GM23338 (cell line): Measurements from ENCODE around the gene TMPRSS3. TPM values are rescaled to one million over a fixed set of nuclear protein-coding genes. Genes with fewer than 3 reads are reported as not detected.

Source experiments
- ATAC-seq: fragments of 200-7000 bp; cut with Tn5 transposase; 3 replicates; pipeline ENCODE4 v1.9.1; 2020
- DNase-seq: peaks from one replicate; pipeline ENCODE4 v3.0.0-alpha.2; 2015; ENCODE audit warnings: low spot score
- H2AFZ ChIP-seq: fragments of 200-600 bp; sonication (generic); 2 replicates; pipeline ENCODE4 v1.8.0; 2016; ENCODE audit warnings: antibody characterized with exemption, mild to moderate bottlenecking, moderate library complexity
- H3F3A ChIP-seq: fragments of 200-600 bp; sonication (generic); replicated peaks from 2 replicates; pipeline ENCODE4 v1.8.0; 2017; ENCODE audit warnings: antibody characterized with exemption, mixed run types, low read depth
- H3K27ac ChIP-seq: fragments of 200-600 bp; sonication (generic); 2 replicates; pipeline ENCODE4 v1.6.1; 2016; ENCODE audit warnings: low read depth
- H3K27me3 ChIP-seq: fragments of 200-600 bp; sonication (generic); 2 replicates; pipeline ENCODE4 v1.8.0; 2016; ENCODE audit warnings: mild to moderate bottlenecking, mixed run types, moderate library complexity; ENCODE audit not compliant: insufficient read depth
- H3K36me3 ChIP-seq: fragments of 200-600 bp; sonication (generic); 2 replicates; pipeline ENCODE4 v1.8.0; 2016; ENCODE audit warnings: mild to moderate bottlenecking; ENCODE audit not compliant: insufficient read depth
- H3K4me1 ChIP-seq: fragments of 200-600 bp; sonication (generic); 2 replicates; pipeline ENCODE4 v1.8.0; 2016; ENCODE audit warnings: mild to moderate bottlenecking, moderate library complexity; ENCODE audit not compliant: insufficient read depth
- H3K4me2 ChIP-seq: fragments of 200-600 bp; sonication (generic); 2 replicates; pipeline ENCODE4 v1.7.1; 2017; ENCODE audit warnings: mixed run types
- H3K4me3 ChIP-seq: fragments of 200-600 bp; sonication (generic); 2 replicates; pipeline ENCODE4 v1.6.1; 2016; ENCODE audit warnings: mixed run types
- H3K79me2 ChIP-seq: fragments of 200-600 bp; sonication (generic); replicated peaks from 2 replicates; pipeline ENCODE4 v1.8.0; 2017; ENCODE audit warnings: mild to moderate bottlenecking; ENCODE audit not compliant: insufficient read depth
- H3K9me2 ChIP-seq: fragments of 200-600 bp; sonication (generic); 2 replicates; pipeline ENCODE4 v1.8.0; 2017; ENCODE audit not compliant: insufficient read depth
- H4K20me1 ChIP-seq: fragments of 200-600 bp; sonication (generic); replicated peaks from 2 replicates; pipeline ENCODE4 v1.8.0; 2017; ENCODE audit warnings: mild to moderate bottlenecking; ENCODE audit not compliant: insufficient read depth
- H3K27ac Mint-ChIP-seq: 2 replicates; pipeline ENCODE4 v1.8.0; 2020; ENCODE audit warnings: inconsistent platforms, mild to moderate bottlenecking, moderate library complexity, mixed read lengths
- H3K27me3 Mint-ChIP-seq: 3 replicates; pipeline ENCODE4 v1.8.0; 2022; ENCODE audit warnings: low read depth, mild to moderate bottlenecking, moderate library complexity, mixed read lengths, inconsistent platforms; ENCODE audit not compliant: insufficient read depth, poor library complexity
- H3K36me3 Mint-ChIP-seq: 3 replicates; pipeline ENCODE4 v1.8.0; 2021; ENCODE audit warnings: low read depth, mild to moderate bottlenecking, inconsistent platforms, moderate library complexity, mixed read lengths
- H3K4me1 Mint-ChIP-seq: 3 replicates; pipeline ENCODE4 v1.8.0; 2020; ENCODE audit warnings: mild to moderate bottlenecking, inconsistent platforms, mixed read lengths
- H3K4me3 Mint-ChIP-seq: 3 replicates; pipeline ENCODE4 v1.8.0; 2021; ENCODE audit warnings: moderate library complexity, mild to moderate bottlenecking, inconsistent platforms, mixed read lengths
- H3K9me3 Mint-ChIP-seq: 3 replicates; pipeline ENCODE4 v1.8.0; 2020; ENCODE audit warnings: moderate library complexity, mild to moderate bottlenecking, inconsistent platforms, mixed read lengths
- CTCF ChIP-seq, 2 experiments: fragments of 200-600 bp in 1 of 2; sonication (generic) in 1 of 2; conservative IDR thresholded peaks; 2 replicates each; pipeline versions ENCODE4 v1.5.1 to v1.6.1; 2016 to 2017; ENCODE audit warnings: antibody characterized with exemption in 2 of 2, low read depth in 2 of 2, mild to moderate bottlenecking in 2 of 2, moderate library complexity in 1 of 2
- EZH2phosphoT487 ChIP-seq: fragments of 200-600 bp; sonication (generic); IDR thresholded peaks from one replicate; pipeline ENCODE4 v1.8.1; 2018; ENCODE audit warnings: antibody characterized with exemption; ENCODE audit not compliant: unreplicated experiment
- JUNB ChIP-seq: IDR thresholded peaks from one replicate; pipeline ENCODE4 v1.6.1; 2016; ENCODE audit warnings: antibody characterized with exemption; ENCODE audit not compliant: unreplicated experiment
- NANOG ChIP-seq: IDR thresholded peaks from 2 replicates; pipeline ENCODE4 v1.6.1; 2016; ENCODE audit warnings: antibody characterized with exemption, borderline replicate concordance
- ZNF114 ChIP-seq: fragments of 250-450 bp; sonication (Bioruptor Pico); IDR thresholded peaks from 2 replicates; pipeline ENCODE4 v1.5.0; 2020; ENCODE audit warnings: mild to moderate bottlenecking, moderate library complexity
- polyA plus RNA-seq: library from polyadenylated mRNA; unstranded; fragments of >200 nt; fragmentation: Nextera tagmentation; extraction: Ambion mirVana; gene quantifications from 2 replicates; pipeline ENCODE4 v1.2.1, GENCODE V29; 2016
- total RNA-seq: library from RNA; depleted of rRNA; stranded (reverse); fragments of >200 nt; shearing (Covaris generic); gene quantifications from 2 replicates; pipeline ENCODE4 v1.2.3, GENCODE V29; 2014
- TF ChIP-seq, protein P1 (sequence below): IDR thresholded peaks from 2 replicates; pipeline ENCODE4 v1.6.1; 2016; ENCODE audit warnings: antibody characterized with exemption
- TF ChIP-seq, protein P2 (sequence below): IDR thresholded peaks from one replicate; pipeline ENCODE4 v1.6.1; 2018; ENCODE audit warnings: antibody characterized with exemption; ENCODE audit not compliant: unreplicated experiment

The TMPRSS3 gene
- total and polyA plus RNA-seq, 2 experiments from 2014 or later = 0.17 TPM; not detected in 1

DNA sequence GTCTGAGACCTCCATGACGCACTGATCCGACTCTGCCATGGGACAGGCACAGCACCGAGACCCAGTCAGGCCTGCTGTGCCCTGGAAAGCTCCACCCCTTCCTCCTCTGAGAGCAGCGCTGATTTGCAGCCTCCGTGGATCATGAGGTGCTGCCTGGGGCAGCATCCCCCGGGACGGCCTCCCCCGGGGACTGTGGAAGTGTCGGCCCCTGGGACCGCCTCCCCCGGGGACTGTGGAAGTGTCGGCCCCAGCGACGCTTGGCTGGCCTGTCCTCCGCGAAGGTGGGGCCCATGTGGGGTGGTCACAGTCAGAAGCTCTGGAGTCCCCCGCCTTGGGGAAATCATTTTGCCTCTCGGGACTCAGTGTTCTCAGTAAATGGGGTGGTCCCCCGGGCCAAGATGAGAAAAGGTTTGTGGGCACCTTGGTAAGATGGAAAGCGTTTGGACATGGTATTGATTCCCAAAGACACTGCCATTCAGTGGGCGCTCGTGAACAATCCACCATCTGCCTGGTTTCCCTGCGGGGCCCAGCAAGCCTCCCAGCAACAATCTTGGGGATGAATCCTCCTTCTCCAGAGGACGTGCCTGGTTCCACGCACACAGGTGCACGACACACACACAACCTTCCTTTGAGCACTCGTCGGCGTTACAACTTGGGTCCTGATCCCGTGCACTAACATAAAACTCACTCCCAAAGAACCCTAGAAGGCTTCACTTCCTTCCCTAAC, 48.1 kb downstream of the TMPRSS3 start (continued):
- TF ChIP-seq CTCF (conservative IDR thresholded peaks at IDR 0.05; ENCODE audit: low read depth in 2 of 2) = no peak
- TF ChIP-seq, protein P1, sequence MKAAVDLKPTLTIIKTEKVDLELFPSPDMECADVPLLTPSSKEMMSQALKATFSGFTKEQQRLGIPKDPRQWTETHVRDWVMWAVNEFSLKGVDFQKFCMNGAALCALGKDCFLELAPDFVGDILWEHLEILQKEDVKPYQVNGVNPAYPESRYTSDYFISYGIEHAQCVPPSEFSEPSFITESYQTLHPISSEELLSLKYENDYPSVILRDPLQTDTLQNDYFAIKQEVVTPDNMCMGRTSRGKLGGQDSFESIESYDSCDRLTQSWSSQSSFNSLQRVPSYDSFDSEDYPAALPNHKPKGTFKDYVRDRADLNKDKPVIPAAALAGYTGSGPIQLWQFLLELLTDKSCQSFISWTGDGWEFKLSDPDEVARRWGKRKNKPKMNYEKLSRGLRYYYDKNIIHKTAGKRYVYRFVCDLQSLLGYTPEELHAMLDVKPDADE = no peak
- no peak for TF ChIP-seq ZNF114 (CRISPR knock-in tag)
- no peak for TF ChIP-seq EZH2phosphoT487
- TF ChIP-seq, protein P2, sequence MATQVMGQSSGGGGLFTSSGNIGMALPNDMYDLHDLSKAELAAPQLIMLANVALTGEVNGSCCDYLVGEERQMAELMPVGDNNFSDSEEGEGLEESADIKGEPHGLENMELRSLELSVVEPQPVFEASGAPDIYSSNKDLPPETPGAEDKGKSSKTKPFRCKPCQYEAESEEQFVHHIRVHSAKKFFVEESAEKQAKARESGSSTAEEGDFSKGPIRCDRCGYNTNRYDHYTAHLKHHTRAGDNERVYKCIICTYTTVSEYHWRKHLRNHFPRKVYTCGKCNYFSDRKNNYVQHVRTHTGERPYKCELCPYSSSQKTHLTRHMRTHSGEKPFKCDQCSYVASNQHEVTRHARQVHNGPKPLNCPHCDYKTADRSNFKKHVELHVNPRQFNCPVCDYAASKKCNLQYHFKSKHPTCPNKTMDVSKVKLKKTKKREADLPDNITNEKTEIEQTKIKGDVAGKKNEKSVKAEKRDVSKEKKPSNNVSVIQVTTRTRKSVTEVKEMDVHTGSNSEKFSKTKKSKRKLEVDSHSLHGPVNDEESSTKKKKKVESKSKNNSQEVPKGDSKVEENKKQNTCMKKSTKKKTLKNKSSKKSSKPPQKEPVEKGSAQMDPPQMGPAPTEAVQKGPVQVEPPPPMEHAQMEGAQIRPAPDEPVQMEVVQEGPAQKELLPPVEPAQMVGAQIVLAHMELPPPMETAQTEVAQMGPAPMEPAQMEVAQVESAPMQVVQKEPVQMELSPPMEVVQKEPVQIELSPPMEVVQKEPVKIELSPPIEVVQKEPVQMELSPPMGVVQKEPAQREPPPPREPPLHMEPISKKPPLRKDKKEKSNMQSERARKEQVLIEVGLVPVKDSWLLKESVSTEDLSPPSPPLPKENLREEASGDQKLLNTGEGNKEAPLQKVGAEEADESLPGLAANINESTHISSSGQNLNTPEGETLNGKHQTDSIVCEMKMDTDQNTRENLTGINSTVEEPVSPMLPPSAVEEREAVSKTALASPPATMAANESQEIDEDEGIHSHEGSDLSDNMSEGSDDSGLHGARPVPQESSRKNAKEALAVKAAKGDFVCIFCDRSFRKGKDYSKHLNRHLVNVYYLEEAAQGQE = no peak
- no peak for TF ChIP-seq JUNB
- no peak for TF ChIP-seq NANOG

DNA sequence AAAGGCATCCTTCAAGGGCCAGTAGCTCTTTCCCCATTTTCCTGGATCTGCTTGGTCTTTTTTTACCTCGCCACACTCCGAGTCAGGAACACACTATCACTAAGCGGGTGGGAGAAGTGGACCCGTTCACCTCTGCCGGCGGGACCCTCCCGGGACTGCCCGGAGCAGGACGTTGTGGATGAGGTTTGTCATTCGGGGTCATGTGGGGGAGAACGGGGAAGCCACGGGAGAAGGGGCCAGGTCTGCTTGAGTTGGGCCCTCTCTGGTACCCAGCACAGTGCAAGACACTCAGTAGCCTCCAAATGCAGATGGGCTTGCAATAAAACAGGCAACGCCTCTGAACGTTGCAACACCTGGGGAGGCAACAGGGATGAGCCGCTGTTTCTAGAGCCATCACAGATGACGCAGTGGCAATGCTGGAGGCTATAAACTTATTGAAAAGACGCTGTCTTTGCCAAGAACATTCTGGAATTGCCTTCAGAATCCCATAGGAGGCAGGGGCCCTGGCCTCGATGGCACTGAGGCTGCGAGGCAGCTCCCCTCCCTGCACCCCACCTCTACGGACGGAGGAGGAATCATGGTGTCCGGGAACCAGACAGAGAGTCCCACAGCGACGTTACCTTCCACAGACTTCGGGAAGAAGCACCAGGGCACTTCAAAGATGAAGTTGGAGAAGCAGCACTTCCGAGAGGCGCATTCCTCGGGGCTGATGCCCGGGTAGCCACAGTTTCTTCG, 48.8 kb downstream of the TMPRSS3 start:
- no peaks in the 10 kb centered on the region for H3K79me2 ChIP-seq
- H3K9me2 ChIP-seq = no peaks in the 10 kb centered on the region
- H3F3A ChIP-seq = no peaks in the 10 kb centered on the region
- H3K4me1 Mint-ChIP-seq = no peaks in the 10 kb centered on the region; the same call in 2 of the 3 replicates
- ATAC-seq = no peak
- H3K27ac ChIP-seq = no peak overlapping the region
- H3K36me3 ChIP-seq = no peaks in the 10 kb centered on the region
- H2AFZ ChIP-seq = peak overlapping the region; percentile 32; the same call in 1 of the 2 replicates
- H3K4me3 ChIP-seq = no peak overlapping the region
- no peaks in the 10 kb centered on the region for H3K36me3 Mint-ChIP-seq
- no peaks in the 10 kb centered on the region for H3K4me1 ChIP-seq
- H3K27me3 ChIP-seq = no peaks in the 10 kb centered on the region
- H3K4me2 ChIP-seq = no peak overlapping the region
- H4K20me1 ChIP-seq = no peaks in the 10 kb centered on the region
- no peak for DNase-seq
- peaks cover 9% of the 10 kb centered on the region for H3K27me3 Mint-ChIP-seq
- H3K27ac Mint-ChIP-seq = no peak overlapping the region
- H3K9me3 Mint-ChIP-seq = no peaks in the 10 kb centered on the region
- no peak overlapping the region for H3K4me3 Mint-ChIP-seq
- no peak for TF ChIP-seq ZNF114 (CRISPR knock-in tag)
- TF ChIP-seq, protein P2 = no peak
